Thyroid gland (tissue), 4 donors: ENCODE results near the gene IPP.

ENCODE experiments used
- POLR2A ChIP-seq, 2 donors: fragments of 450-650 bp; IDR thresholded peaks; one replicate each; pipeline ENCODE4 v1.6.1; 2017; ENCODE audit warnings: antibody characterized with exemption in 2 of 2, mild to moderate bottlenecking in 2 of 2, moderate library complexity in 1 of 2
- TF ChIP-seq, protein P1 (sequence below), 6 experiments: fragments of 200-600 bp in 3 of 6; fragments of 450-650 bp in 3 of 6; sonication (generic) in 3 of 6; IDR thresholded peaks; one replicate each; pipeline ENCODE4 v1.5.1; 2016 to 2019; ENCODE audit warnings: antibody characterized with exemption in 6 of 6, mild to moderate bottlenecking in 2 of 6, inconsistent platforms in 1 of 6, moderate library complexity in 1 of 6

DNA sequence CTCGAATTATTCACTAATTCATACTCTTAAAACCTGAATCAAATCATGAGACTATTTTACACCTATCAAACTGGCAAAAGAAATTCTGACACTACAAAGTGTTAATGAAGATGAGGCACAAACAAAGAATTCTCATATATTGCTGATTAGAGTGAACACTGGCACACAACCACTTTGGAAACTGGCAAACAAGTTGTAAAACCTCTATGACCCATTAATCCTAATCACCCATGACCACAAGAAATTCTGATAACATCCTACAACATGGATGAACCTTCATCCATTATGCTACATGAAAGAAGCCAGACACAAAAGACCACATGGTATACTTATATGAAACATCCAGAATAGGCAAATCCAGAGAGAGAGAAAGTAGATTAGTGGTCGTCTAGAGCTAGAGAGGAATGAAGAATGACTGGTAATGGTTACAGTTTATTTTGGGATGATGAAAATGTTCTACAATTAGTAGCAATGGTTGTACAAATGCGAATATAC is 72.7 kb downstream of the IPP start:
- TF ChIP-seq, protein P1, sequence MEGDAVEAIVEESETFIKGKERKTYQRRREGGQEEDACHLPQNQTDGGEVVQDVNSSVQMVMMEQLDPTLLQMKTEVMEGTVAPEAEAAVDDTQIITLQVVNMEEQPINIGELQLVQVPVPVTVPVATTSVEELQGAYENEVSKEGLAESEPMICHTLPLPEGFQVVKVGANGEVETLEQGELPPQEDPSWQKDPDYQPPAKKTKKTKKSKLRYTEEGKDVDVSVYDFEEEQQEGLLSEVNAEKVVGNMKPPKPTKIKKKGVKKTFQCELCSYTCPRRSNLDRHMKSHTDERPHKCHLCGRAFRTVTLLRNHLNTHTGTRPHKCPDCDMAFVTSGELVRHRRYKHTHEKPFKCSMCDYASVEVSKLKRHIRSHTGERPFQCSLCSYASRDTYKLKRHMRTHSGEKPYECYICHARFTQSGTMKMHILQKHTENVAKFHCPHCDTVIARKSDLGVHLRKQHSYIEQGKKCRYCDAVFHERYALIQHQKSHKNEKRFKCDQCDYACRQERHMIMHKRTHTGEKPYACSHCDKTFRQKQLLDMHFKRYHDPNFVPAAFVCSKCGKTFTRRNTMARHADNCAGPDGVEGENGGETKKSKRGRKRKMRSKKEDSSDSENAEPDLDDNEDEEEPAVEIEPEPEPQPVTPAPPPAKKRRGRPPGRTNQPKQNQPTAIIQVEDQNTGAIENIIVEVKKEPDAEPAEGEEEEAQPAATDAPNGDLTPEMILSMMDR (IDR thresholded peaks at IDR 0.05): no peak
- TF ChIP-seq POLR2A (IDR thresholded peaks at IDR 0.05): no peak
